Measurements from ENCODE around the gene HJURP.

GRCh38 chr2:233816771-233817170 lies 37.6 kb downstream of the HJURP start:
- TF ChIP-seq CTCF (IDR thresholded peaks at IDR 0.05; ENCODE audit: borderline replicate concordance, extremely low read depth, low read length, poor library complexity, severe bottlenecking) (no peak), EZH2 (IDR thresholded peaks at IDR 0.05; ENCODE audit: borderline replicate concordance, low read depth, low read length, severe bottlenecking) (no peak)
